GM12878 (cell line): ENCODE data around the gene FAM184B. TPM values are rescaled to one million over a fixed set of nuclear protein-coding genes. Genes with fewer than 3 reads are reported as not detected.

Source experiments
- ATAC-seq: fragments of 200-7000 bp; cut with Tn5 transposase; 3 replicates; pipeline ENCODE4 v1.9.1; 2020; ENCODE audit warnings: mild to moderate bottlenecking, moderate library complexity
- BruUV-seq: library from RNA; stranded (reverse); fragments of 400-500 nt; replicated peaks from 2 replicates; lab custom pipeline; 2021; lab: Mats Ljungman, UMichigan
- CTCF ChIA-PET: fragments of 300-600 bp; sonication (Branson Sonifier 250); formaldehyde crosslinking; extraction: SDS; loops from one replicate; lab custom pipeline; 2021; ENCODE audit warnings: inconsistent platforms; lab: Yijun Ruan, JAX
- POLR2A ChIA-PET: fragments of 350-600 bp; formaldehyde crosslinking; extraction: SDS; loops from one replicate; lab custom pipeline; 2021; ENCODE audit warnings: inconsistent platforms; lab: Charles Lee
- RAD21 ChIA-PET: fragments of 300-600 bp; sonication (Branson Sonifier 250); formaldehyde crosslinking; loops from one replicate; lab custom pipeline; 2023; ENCODE audit warnings: antibody characterized with exemption; ENCODE audit not compliant: unreplicated experiment; lab: Charles Lee
- SMC1A ChIA-PET: fragments of 300-600 bp; sonication (Branson Sonifier 250); formaldehyde crosslinking; loops from one replicate; lab custom pipeline; 2023; ENCODE audit not compliant: unreplicated experiment, uncharacterized antibody; lab: Charles Lee
- DNase-seq: peaks from one replicate; pipeline ENCODE4 v3.0.0-alpha.2; 2011; ENCODE audit warnings: low read depth, low spot score
- FAIRE-seq: peaks from 3 replicates; lab custom pipeline; 2011; peaks lifted over from hg19 to GRCh38; lab: Jason Lieb, UNC
- H2AFZ ChIP-seq: 2 replicates; pipeline ENCODE4 v1.6.0; 2011; ENCODE audit warnings: low read depth, low read length, control low read depth; ENCODE audit not compliant: control insufficient read depth
- H3K27ac ChIP-seq: 2 replicates; pipeline ENCODE4 v1.5.1; 2011; ENCODE audit warnings: control low read depth; ENCODE audit not compliant: control insufficient read depth, insufficient read depth
- H3K27me3 ChIP-seq, 2 experiments: replicated peaks in 1 of 2; 2 replicates each; pipeline versions ENCODE4 v1.6.0 to v1.6.1; 2011; ENCODE audit warnings: low read length in 1 of 2; ENCODE audit not compliant: control insufficient read depth in 2 of 2, insufficient read depth in 2 of 2
- H3K36me3 ChIP-seq, 2 experiments: 2 replicates each; pipeline ENCODE4 v1.5.1; 2011; ENCODE audit warnings: low read length in 1 of 2; ENCODE audit not compliant: control insufficient read depth in 2 of 2, insufficient read depth in 2 of 2
- H3K4me1 ChIP-seq: 2 replicates; pipeline ENCODE4 v1.6.1; 2011; ENCODE audit warnings: mild to moderate bottlenecking, low read length, moderate library complexity, mixed read lengths; ENCODE audit not compliant: control insufficient read depth, insufficient read depth
- H3K4me2 ChIP-seq: 2 replicates; pipeline ENCODE4 v1.6.0; 2011; ENCODE audit warnings: control low read depth; ENCODE audit not compliant: control insufficient read depth, insufficient read depth
- H3K4me3 ChIP-seq: fragments of 200-600 bp; sonication (generic); 2 replicates; pipeline ENCODE4 v1.5.1; 2016
- H3K79me2 ChIP-seq: 2 replicates; pipeline ENCODE4 v1.6.0; 2011; ENCODE audit warnings: low read length; ENCODE audit not compliant: control insufficient read depth, insufficient read depth
- H3K9ac ChIP-seq: 2 replicates; pipeline ENCODE4 v1.8.0; 2011; ENCODE audit warnings: low read length, control low read depth, mixed read lengths; ENCODE audit not compliant: control insufficient read depth, insufficient read depth
- H3K9me3 ChIP-seq: replicated peaks from 3 replicates; pipeline ENCODE4 v1.5.1; 2011; ENCODE audit warnings: mild to moderate bottlenecking, low read length; ENCODE audit not compliant: control insufficient read depth, insufficient read depth
- H4K20me1 ChIP-seq: 2 replicates; pipeline ENCODE4 v1.6.0; 2011; ENCODE audit not compliant: control insufficient read depth, insufficient read depth
- BCLAF1 ChIP-seq: fragments of 450-650 bp; IDR thresholded peaks from 2 replicates; pipeline ENCODE4 v1.6.1; 2017; ENCODE audit warnings: antibody characterized with exemption, mild to moderate bottlenecking, moderate library complexity
- BHLHE40 ChIP-seq, 2 experiments: fragments of 450-650 bp in 1 of 2; IDR thresholded peaks; 2 replicates each; pipeline ENCODE4 v1.6.1; 2011 to 2017; ENCODE audit warnings: low read depth in 2 of 2, borderline replicate concordance in 1 of 2, improper control_type of control experiment in 1 of 2, low read length in 1 of 2, mild to moderate bottlenecking in 1 of 2
- CEBPZ ChIP-seq: fragments of 150-350 bp; IDR thresholded peaks from 2 replicates; pipeline ENCODE4 v1.6.1; 2016; ENCODE audit warnings: low read depth, low read length
- CREM ChIP-seq: IDR thresholded peaks from 2 replicates; pipeline ENCODE4 v1.6.1; 2014; ENCODE audit warnings: antibody characterized with exemption, low read depth
- DPF2 ChIP-seq: fragments of 450-650 bp; IDR thresholded peaks from 2 replicates; pipeline ENCODE4 v1.6.1; 2017; ENCODE audit warnings: mild to moderate bottlenecking
- MXI1 ChIP-seq: fragments of 150-350 bp; IDR thresholded peaks from 2 replicates; pipeline ENCODE4 v1.6.1; 2011; ENCODE audit warnings: low read depth, mild to moderate bottlenecking, inconsistent platforms, low read length, improper control_type of control experiment
- PKNOX1 ChIP-seq: fragments of 450-650 bp; IDR thresholded peaks from 2 replicates; pipeline ENCODE4 v1.6.1; 2016; ENCODE audit warnings: mild to moderate bottlenecking
- POLR2AphosphoS2 ChIP-seq: IDR thresholded peaks from 2 replicates; pipeline ENCODE4 v1.6.1; 2011; ENCODE audit warnings: low read depth, mild to moderate bottlenecking, low read length, improper control_type of control experiment, moderate library complexity
- RELA ChIP-seq: fragments of 450-650 bp; IDR thresholded peaks from 2 replicates; pipeline ENCODE4 v1.8.0; 2014; ENCODE audit warnings: borderline replicate concordance; ENCODE audit not compliant: partially characterized antibody
- TCF3 ChIP-seq: IDR thresholded peaks from 2 replicates; pipeline ENCODE4 v1.6.1; 2012; ENCODE audit warnings: low read depth, mild to moderate bottlenecking, low read length, borderline replicate concordance; ENCODE audit not compliant: insufficient read depth
- YY1 ChIP-seq: IDR thresholded peaks from 2 replicates; pipeline ENCODE4 v1.6.1; 2011; ENCODE audit warnings: low read depth, mild to moderate bottlenecking, low read length
- WGBS: methylation state at CpG from one replicate; pipeline ENCODE4 v1.1.6; 2016; ENCODE audit warnings: low lambda C conversion rate; ENCODE audit not compliant: insufficient replicate concordance, insufficient coverage; ENCODE audit errors: missing lambda C conversion rate; 5-methylcytosine and 5-hydroxymethylcytosine counted together
- in situ Hi-C: fragments of 300-500 bp; cut with MboI; formaldehyde crosslinking; loops from 9 replicates; pipeline ENCODE4 v1.14.3; 2018; ENCODE audit warnings: mixed read lengths
- intact Hi-C: fragments of 100-400 bp; cut with micrococcal nuclease; formaldehyde crosslinking; loops from one replicate; pipeline ENCODE4 v1.14.2; 2022; ENCODE audit not compliant: unreplicated experiment
- polyA plus RNA-seq, 11 experiments: library from polyadenylated mRNA; depleted of rRNA in 4 of 11; unstranded in 6 of 11; stranded (reverse) in 5 of 11; fragments of >200 nt; fragmentation: Nextera tagmentation in 4 of 11; fragmentation: Illumina TruSeq in 1 of 11; extraction: Ambion mirVana in 4 of 11; extraction: Trizol in 1 of 11; gene quantifications; 1 replicate in 1 of 11; 2 replicates in 10 of 11; pipeline versions ENCODE4 v1.2.1 to v1.2.3, GENCODE V29; 2011 to 2016; ENCODE audit warnings: inconsistent platforms in 2 of 11, missing spikeins in 2 of 11, low read depth in 1 of 11
- total RNA-seq, 4 experiments: library from RNA; depleted of rRNA in 3 of 4; stranded (reverse); fragments of >200 nt in 3 of 4; fragmentation: Illumina TruSeq in 1 of 4; extraction: Trizol in 1 of 4; gene quantifications; 2 replicates each; pipeline versions ENCODE4 v1.2.1 to v1.2.3, GENCODE V29; 2013 to 2021

FAM184B gene
- total and polyA plus RNA-seq, 10 of the 15 experiments (the other 5 are each of a cell fraction or from before 2014, with no cell fraction given): under 0.01 TPM; not detected in 9

- TF ChIP-seq BHLHE40 (IDR thresholded peaks at IDR 0.05; ENCODE audit: borderline replicate concordance in 1 of 2, low read depth in 2 of 2, low read length in 1 of 2): no peak
- TF ChIP-seq, all 136 proteins: peak for 5
These were observed 29.7 kb upstream of the FAM184B start (continued) for GRCh38 chr4:17811078-17811603.

GRCh38 chr4:17810260-17811077 is 29.0 kb upstream of the FAM184B start, which contains the start of the genes DCAF16 and NCAPG:
Gene DCAF16 (minus strand): TSS chr4:17810757. CDS start chr4:17804141, 6,616 bp downstream.
Gene NCAPG (plus strand): TSS chr4:17810979. CDS start chr4:17811078, 99 bp downstream.
- Histone ChIP-seq H3K27ac (peak within 1 kb of the TSS; percentile 90), H3K79me2 (peaks cover 98% of the 10 kb centered on the region), H3K9me3 (no peaks in the 10 kb centered on the region), H3K4me1 (peaks cover 8% of the 10 kb centered on the region), H3K4me3 (peak within 1 kb of the TSS; percentile 90), H4K20me1 (peaks cover 4% of the 10 kb centered on the region; the same call in 1 of the 2 replicates), H3K4me2 (peak within 1 kb of the TSS; percentile 85), H3K9ac (peak within 1 kb of the TSS; percentile 88), H2AFZ (peak within 1 kb of the TSS; percentile 83), H3K36me3 (no peaks in the 10 kb centered on the region; a peak in 1 of 4 replicates), H3K27me3 (no peaks in the 10 kb centered on the region; a peak in 1 of 4 replicates)
- ChIA-PET RAD21 (interaction anchor here (1.0 to 6.8 kb wide), 9 partner anchors 9 to 262 kb away, joined by 3 to 63 read pairs (median 4); partner anchors contain the start of genes LAP3, LCORL and MED28), CTCF (interaction anchor here (0.6 to 7.1 kb wide), 13 partner anchors 10 to 783 kb away, joined by 3 to 93 read pairs (median 4); no protein-coding TSS in a partner anchor), SMC1A (interaction anchor here (1.0 to 7.6 kb wide), 5 partner anchors 47 to 263 kb away, joined by 3 to 68 read pairs (median 4); partner anchors contain the start of genes LCORL and MED28), POLR2A (interaction anchor here (0.8 to 2.6 kb wide), 8 partner anchors 11 to 262 kb away, joined by 3 to 12 read pairs (median 5); partner anchors contain the start of genes LAP3 and MED28)
- intact Hi-C loops (loop anchor here (1.0 to 10.0 kb wide), 4 partner anchors 196 to 394 kb away; partner anchors contain the start of genes LAP3, LCORL and MED28), in situ Hi-C loops (loop anchor here (10.0 kb wide), 1 partner anchor 214 kb away; the partner anchor contains the start of gene LCORL)
- ATAC-seq: peak; percentile 88
- peak; percentile 84 for FAIRE-seq
- DNase-seq: peak; percentile 98
- TSS peak; percentile 78 for BruUV-seq
- WGBS: under 1% methylated on average over 67 of the region's 69 CpGs
- TF ChIP-seq CREM (peak; percentile 83), RELA (no peak), YY1 (0 out of 2 replicates have a peak, but pooled peaks have one; percentile 2), PKNOX1 (peak; percentile 73; the same call in 1 of the 2 replicates), TCF3 (peak; percentile 39; the same call in 1 of the 2 replicates), MXI1 (peak; percentile 92), POLR2AphosphoS2 (peak; percentile 90; the same call in 1 of the 2 replicates), DPF2 (peak; percentile 45; the same call in 1 of the 2 replicates), CEBPZ (no peak), BCLAF1 (no peak)
